ENCODE measurements around the gene SLC44A2.
"Not testable (repeated sequence)": the region's sequence is repeated elsewhere in the genome, so short reads cannot be mapped to it uniquely, and the experiment has no call there.

The SLC44A2 gene

DNA sequence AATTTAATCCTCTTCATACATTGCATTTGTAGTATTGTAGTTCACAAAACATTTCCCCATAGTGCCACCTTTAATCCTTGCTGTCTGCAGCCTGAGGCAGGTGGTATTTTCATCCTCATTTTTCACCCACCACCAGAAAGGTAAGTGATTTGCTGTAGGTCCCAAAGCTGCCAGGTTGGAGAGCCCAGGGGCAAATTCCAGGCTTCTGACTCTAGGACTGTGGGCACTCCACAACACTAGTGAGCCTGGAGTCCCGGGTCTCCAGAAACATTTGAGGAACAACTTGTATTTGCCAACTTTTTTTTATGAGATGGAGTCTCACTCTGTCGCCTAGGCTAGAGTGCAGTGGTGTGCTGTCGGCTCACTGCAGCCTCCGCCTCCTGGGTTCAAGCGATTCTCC, 35.0 kb downstream of the SLC44A2 start:
- TF ChIP-seq, protein P1, sequence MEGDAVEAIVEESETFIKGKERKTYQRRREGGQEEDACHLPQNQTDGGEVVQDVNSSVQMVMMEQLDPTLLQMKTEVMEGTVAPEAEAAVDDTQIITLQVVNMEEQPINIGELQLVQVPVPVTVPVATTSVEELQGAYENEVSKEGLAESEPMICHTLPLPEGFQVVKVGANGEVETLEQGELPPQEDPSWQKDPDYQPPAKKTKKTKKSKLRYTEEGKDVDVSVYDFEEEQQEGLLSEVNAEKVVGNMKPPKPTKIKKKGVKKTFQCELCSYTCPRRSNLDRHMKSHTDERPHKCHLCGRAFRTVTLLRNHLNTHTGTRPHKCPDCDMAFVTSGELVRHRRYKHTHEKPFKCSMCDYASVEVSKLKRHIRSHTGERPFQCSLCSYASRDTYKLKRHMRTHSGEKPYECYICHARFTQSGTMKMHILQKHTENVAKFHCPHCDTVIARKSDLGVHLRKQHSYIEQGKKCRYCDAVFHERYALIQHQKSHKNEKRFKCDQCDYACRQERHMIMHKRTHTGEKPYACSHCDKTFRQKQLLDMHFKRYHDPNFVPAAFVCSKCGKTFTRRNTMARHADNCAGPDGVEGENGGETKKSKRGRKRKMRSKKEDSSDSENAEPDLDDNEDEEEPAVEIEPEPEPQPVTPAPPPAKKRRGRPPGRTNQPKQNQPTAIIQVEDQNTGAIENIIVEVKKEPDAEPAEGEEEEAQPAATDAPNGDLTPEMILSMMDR (IDR thresholded peaks at IDR 0.05; ENCODE audit: extremely low read depth, missing control alignments): no peak
- no peak for DNase-seq (ENCODE audit: low spot score)

DNA sequence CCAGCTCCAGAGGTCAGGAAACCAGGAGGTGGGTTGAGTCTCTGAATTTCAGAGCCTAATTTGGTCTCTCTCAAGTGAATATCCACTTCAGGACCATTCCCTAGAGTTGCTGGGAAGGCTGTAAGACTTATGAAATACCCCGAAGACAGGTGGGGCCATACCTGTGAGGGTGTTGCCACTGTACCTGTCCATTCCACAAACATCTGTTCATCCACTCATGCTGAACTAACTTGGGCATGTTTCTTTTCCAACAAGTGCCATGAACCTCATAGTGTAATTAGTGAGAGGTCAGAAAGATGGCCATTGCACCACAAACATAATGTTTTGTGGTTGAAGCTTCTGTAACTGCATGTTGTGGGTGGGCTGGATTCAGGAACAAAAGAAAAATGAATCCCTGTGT, 36.6 kb downstream of the SLC44A2 start:
- TF ChIP-seq, protein P1 (IDR thresholded peaks at IDR 0.05; ENCODE audit: extremely low read depth, missing control alignments): no peak
- DNase-seq (ENCODE audit: low spot score): no peak

DNA sequence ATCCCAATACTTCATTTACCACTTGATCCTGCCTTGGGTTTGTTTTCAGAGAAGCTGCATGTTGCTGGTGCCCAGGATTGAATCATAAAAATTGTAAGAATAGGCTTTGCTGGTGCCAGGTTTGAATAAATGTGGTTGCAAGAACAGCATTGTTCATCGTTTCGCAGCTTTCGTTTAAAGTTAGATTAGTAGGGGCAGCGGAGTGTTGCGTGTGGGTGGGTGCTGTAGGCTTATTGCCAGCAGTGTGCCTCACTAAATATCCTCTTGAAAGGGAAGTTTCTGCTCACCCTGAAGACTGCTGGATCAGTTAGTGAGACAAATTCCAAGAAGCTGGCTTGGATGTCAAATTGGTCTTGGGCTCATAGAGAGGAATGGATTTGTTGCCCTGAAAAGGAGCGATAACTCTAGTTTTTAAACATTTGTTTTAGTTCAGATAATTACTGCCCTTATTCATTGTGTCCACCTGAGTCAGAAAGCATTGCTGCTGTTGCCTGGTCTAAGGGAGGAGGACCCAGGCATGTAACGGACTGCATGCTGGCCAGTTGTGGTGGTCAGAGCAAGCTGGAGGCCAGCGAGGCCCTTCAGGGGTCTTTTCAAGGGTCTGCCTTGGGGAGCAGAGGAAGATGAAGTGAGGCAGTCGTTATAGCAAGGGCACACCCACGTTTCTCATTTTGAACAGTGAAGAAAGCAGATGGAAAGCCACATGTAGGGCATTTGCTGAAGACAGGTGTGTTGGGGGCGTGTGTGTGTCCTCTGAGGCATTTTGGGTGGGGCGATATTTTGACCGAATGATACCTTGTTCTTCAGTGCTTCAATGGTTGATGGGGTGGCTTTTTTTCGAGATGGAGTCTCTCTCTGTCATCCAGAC, 37.3 kb downstream of the SLC44A2 start:
- TF ChIP-seq, protein P1 (IDR thresholded peaks at IDR 0.05; ENCODE audit: extremely low read depth, missing control alignments): no peak
- no peak for DNase-seq (ENCODE audit: low spot score)

DNA sequence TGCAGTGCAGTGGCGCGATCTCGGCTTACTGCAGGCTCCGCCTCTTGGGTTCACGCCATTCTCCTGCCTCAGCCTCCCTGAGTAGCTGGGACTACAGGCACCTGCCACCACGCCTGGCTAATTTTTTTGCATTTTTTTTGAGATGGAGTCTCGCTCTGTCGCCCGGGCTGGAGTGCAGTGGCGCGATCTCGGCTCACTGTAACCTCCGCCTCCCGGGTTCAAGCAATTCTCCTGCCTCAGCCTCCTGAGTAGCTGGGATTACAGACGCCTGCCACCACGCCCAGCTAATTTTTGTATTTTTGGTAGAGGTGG, 37.9 kb downstream of the SLC44A2 start:
- not testable (repeated sequence) for DNase-seq (ENCODE audit: low spot score)

DNA sequence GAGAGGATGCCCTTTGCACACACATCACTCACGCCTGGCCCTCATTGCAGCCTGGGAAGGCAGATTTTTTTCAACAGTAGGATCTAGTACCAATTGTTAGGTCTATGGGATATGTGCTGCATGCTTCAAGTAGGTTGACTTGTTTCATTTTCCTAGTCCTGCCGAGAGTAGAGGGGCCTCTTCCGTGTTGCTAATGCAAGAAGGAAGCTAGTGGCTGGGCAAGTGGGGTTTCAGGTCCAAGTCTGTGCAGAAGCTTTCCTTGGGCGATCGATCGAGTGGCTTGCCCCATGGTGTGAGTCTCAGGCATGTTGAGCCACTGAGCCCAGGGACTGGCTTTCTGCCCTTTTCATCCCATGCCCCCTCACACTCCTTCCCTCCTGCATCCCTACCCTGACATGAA, 42.5 kb downstream of the SLC44A2 start:
- DNase-seq (ENCODE audit: low spot score): no peak
- TF ChIP-seq, protein P1 (IDR thresholded peaks at IDR 0.05; ENCODE audit: extremely low read depth, missing control alignments): no peak

DNA sequence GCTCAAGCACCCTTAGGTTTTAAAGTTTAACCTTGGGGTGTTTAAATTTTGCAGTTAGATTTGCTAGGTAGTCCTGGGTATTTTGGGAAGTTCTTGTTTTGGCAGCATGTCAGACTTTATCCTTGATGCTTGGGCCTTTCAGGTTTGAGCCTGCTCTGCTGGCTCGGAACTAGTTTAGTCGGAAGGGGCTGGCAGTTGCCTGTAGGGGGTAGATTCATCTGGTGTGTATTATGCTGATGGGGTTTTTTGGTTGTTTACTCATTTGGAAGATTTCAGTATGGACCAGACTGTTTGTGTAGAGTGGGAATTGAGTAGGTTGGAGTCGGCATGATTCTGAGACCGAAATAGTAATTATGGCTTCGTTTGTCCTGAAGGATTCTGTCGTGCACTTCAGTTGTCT, 43.9 kb downstream of the SLC44A2 start:
- no peak for DNase-seq (ENCODE audit: low spot score)
- TF ChIP-seq, protein P1 (IDR thresholded peaks at IDR 0.05; ENCODE audit: extremely low read depth, missing control alignments): no peak

DNA sequence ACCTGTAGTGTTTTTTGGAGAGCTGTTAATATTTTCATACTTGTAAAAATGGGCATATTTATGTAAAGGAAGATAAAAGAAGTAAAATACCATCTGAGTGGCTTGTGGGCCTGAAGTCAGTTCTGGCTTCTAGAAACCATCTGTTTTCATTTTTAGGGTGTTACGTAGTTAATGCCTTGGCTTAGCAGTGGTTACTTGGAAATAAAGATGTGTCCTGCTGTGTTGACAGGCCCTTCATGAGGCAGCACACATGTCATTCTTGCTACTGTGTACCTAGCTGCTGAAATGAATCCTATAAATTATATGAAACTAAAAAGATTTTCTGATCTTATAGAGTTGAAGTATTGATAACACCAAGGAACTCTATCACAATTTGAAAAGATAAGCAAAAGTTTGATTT, 44.8 kb downstream of the SLC44A2 start:
- no peak for DNase-seq (ENCODE audit: low spot score)
- TF ChIP-seq, protein P1 (IDR thresholded peaks at IDR 0.05; ENCODE audit: extremely low read depth, missing control alignments): no peak
